Thoracic aorta (tissue), 2 donors: ENCODE measurements around the gene PDE1C. TPM values are rescaled to one million over a fixed set of nuclear protein-coding genes. Genes with fewer than 3 reads are reported as not detected.

Experiments used
- ATAC-seq: fragments of 150-250 bp; one replicate; pipeline ENCODE4 v1.8.0; 2017; ENCODE audit warnings: low read depth; ENCODE audit not compliant: insufficient number of reproducible peaks, low FRiP score
- DNase-seq: peaks from one replicate; pipeline ENCODE4 v3.0.0-alpha.2; 2020; ENCODE audit warnings: low spot score
- H3K27ac ChIP-seq, 2 donors: fragments of 200-600 bp; sonication (generic); 1 replicate in 1 of 2; 2 replicates in 1 of 2; pipeline ENCODE4 v1.5.1; 2016; ENCODE audit warnings: mild to moderate bottlenecking in 2 of 2, moderate library complexity in 2 of 2
- H3K27me3 ChIP-seq: fragments of 200-600 bp; sonication (generic); replicated peaks from 2 replicates; pipeline ENCODE4 v1.6.0; 2016; ENCODE audit warnings: mild to moderate bottlenecking; ENCODE audit not compliant: insufficient read depth
- H3K36me3 ChIP-seq: fragments of 200-600 bp; sonication (generic); one replicate; pipeline ENCODE4 v1.5.1; 2016
- H3K4me1 ChIP-seq, 2 donors: fragments of 200-600 bp; sonication (generic); 1 replicate in 1 of 2; 2 replicates in 1 of 2; pipeline versions ENCODE4 v1.5.1 to v1.6.0; 2016; ENCODE audit warnings: low read depth in 2 of 2, mild to moderate bottlenecking in 1 of 2; ENCODE audit not compliant: control insufficient read depth in 1 of 2
- H3K4me3 ChIP-seq: fragments of 200-600 bp; sonication (generic); 2 replicates; pipeline ENCODE4 v1.5.1; 2016; ENCODE audit warnings: mild to moderate bottlenecking
- H3K9me3 ChIP-seq: fragments of 200-600 bp; sonication (generic); 2 replicates; pipeline ENCODE4 v1.5.1; 2016
- total RNA-seq, 2 donors: library from RNA; depleted of rRNA; stranded (reverse); fragments of >200 nt; gene quantifications; one replicate each; pipeline versions ENCODE4 v1.1.0 to v1.2.3, GENCODE V29; 2016
- TF ChIP-seq, protein P1 (sequence below): fragments of 200-600 bp; sonication (generic); IDR thresholded peaks from one replicate; pipeline ENCODE4 v1.5.1; 2019; ENCODE audit warnings: antibody characterized with exemption

Gene PDE1C
- total RNA-seq, 2 donors from 2014 or later: 4.6 to 12.1 TPM

DNA sequence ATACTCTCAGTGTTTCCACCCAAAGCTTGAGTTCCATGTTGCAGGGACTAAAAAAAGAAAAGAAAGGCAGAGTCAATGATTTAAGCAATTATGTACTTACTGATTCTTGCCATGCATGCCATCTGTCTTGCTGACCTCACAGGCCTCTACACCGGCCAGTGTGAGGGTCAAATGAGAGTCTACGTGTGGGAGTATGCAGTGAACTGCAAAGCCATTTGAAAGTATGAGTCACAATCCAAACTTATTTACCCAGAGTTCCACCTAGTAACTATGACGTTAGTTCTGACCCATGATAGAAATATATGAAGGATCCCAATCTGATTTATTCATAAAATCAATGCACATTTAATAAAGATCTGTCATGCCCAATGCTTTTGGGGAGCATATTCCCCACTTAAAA is 26.5 kb downstream of the PDE1C start:
- H3K36me3 ChIP-seq: no peaks in the 10 kb centered on the region
- no peaks in the 10 kb centered on the region for H3K4me1 ChIP-seq
- TF ChIP-seq, protein P1, sequence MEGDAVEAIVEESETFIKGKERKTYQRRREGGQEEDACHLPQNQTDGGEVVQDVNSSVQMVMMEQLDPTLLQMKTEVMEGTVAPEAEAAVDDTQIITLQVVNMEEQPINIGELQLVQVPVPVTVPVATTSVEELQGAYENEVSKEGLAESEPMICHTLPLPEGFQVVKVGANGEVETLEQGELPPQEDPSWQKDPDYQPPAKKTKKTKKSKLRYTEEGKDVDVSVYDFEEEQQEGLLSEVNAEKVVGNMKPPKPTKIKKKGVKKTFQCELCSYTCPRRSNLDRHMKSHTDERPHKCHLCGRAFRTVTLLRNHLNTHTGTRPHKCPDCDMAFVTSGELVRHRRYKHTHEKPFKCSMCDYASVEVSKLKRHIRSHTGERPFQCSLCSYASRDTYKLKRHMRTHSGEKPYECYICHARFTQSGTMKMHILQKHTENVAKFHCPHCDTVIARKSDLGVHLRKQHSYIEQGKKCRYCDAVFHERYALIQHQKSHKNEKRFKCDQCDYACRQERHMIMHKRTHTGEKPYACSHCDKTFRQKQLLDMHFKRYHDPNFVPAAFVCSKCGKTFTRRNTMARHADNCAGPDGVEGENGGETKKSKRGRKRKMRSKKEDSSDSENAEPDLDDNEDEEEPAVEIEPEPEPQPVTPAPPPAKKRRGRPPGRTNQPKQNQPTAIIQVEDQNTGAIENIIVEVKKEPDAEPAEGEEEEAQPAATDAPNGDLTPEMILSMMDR: no peak
- no peak for DNase-seq
- no peak overlapping the region for H3K4me3 ChIP-seq
- no peaks in the 10 kb centered on the region for H3K9me3 ChIP-seq
- H3K27me3 ChIP-seq: no peaks in the 10 kb centered on the region
- H3K27ac ChIP-seq: no peak overlapping the region
- ATAC-seq: no peak

DNA sequence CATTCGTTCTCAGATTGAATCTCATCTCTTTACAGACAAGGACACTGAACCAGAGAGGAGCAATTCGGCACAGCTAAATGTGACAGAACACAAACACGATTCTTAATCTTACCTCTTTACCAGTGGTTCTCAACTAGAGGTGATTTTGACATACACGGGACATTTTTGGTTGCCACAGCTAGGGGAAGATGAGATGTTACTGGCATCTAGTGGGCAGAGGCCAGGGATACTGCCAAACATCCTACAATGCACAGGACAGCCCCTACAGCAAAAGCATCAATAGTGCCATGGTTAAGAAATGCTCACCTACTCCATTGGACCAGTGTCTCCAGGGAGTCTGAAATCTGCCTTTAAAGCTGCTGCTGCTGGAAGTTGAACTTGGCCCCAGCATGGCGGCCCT is 27.3 kb downstream of the PDE1C start:
- TF ChIP-seq, protein P1: no peak
- Histone ChIP-seq H3K27me3 (no peaks in the 10 kb centered on the region), H3K4me1 (no peaks in the 10 kb centered on the region), H3K4me3 (no peak overlapping the region), H3K27ac (no peak overlapping the region), H3K36me3 (no peaks in the 10 kb centered on the region), H3K9me3 (no peaks in the 10 kb centered on the region)
- no peak for ATAC-seq
- no peak for DNase-seq

DNA sequence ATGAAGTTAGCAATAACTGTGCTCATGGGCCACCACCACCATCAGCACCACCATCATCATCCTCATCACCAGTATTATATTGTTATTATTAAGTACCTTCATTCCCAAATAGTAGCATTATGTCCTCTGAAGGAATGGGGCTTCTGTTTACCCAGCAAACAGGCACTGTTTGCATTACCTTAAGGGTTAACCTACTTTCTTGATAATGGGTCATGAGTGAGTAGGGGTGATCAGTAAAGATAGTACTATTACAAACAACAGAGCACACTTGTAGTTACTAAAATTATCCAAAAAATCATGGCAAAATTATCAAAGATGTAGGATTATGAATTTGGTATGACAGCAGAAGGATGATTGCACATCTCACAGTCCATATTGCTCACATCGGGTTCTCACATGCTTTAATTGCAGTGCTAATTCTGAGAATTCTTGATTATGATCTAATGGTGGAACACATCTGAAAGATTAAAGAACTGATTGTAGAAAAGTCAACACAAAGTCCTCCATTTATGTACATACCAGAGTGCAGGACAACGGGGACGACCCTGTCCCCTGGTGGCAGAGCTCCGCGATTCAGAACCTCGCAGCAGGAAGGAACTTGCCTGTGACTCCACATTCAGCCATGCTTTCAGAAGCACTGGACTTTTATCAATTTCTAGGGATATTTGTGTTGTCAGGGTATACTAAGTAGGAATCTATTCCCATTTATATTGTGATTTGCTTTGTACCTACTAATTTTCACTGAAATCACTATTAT is 31.0 kb downstream of the PDE1C start:
- ATAC-seq: no peak
- H3K27ac ChIP-seq: no peak overlapping the region
- H3K4me3 ChIP-seq: no peak overlapping the region
- no peaks in the 10 kb centered on the region for H3K4me1 ChIP-seq
- DNase-seq: no peak
- no peaks in the 10 kb centered on the region for H3K27me3 ChIP-seq
- no peaks in the 10 kb centered on the region for H3K9me3 ChIP-seq
- H3K36me3 ChIP-seq: no peaks in the 10 kb centered on the region
- TF ChIP-seq, protein P1: no peak

DNA sequence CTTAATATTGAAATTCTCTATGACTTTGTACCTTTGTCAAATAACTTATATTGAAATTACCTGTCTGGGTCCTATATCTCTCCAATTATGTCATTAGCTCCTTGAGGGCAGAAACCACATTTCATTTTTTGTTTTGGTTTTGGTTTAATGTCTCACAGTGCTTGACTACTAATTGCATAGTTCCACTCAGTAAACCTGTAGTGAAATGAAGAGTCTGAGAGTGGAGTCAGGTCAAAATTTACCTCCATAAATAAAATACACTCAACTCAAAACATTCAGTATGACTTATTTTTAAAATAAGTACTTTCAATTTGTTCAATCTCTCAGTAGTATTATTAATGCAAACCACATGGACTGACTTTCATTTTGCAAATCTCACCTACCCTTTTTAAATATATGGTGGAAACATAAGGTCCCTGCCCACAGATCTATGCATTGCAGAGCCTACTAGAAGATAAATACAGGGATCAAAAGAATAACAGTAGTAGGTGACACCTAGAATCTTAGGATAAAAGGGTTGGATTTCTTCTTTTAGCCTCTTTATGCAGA is 32.5 kb downstream of the PDE1C start:
- Histone ChIP-seq H3K27ac (no peak overlapping the region), H3K9me3 (no peaks in the 10 kb centered on the region), H3K27me3 (no peaks in the 10 kb centered on the region), H3K36me3 (no peaks in the 10 kb centered on the region), H3K4me1 (no peaks in the 10 kb centered on the region), H3K4me3 (no peak overlapping the region)
- no peak for ATAC-seq
- DNase-seq: no peak
- TF ChIP-seq, protein P1: no peak

DNA sequence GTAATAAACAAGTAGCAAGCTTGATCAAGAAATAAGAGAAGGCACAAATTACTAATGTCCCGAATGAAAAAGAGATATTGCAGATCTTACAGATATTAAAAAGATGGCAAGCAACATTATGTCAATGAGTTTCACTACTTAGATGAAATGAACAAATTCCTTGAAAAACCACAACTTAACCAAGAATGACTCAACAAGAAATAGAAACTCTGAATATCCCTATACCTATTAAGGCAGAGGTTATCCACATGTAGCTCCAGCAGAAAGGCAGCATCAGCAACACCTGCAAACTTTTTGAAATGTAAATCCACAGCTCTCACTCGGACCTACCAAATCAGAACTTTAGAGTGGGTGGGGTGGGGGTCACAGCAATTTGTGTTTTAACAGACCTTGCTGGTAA is 33.6 kb downstream of the PDE1C start:
- Histone ChIP-seq H3K27me3 (no peaks in the 10 kb centered on the region), H3K9me3 (no peaks in the 10 kb centered on the region), H3K4me1 (no peaks in the 10 kb centered on the region), H3K27ac (no peak overlapping the region), H3K4me3 (no peak overlapping the region), H3K36me3 (no peaks in the 10 kb centered on the region)
- no peak for ATAC-seq
- DNase-seq: no peak
- TF ChIP-seq, protein P1: no peak
